Measurements from ENCODE around the gene OLFM4. TPM values are rescaled to one million over a fixed set of nuclear protein-coding genes. Genes with fewer than 3 reads are reported as not detected.

Gene OLFM4
- total RNA-seq, 1 donor from 2014 or later = 3.1 TPM

GRCh38 chr13:53058065-53058679 lies 29.6 kb downstream of the OLFM4 start:
- Histone ChIP-seq H3K9ac (ENCODE audit: low read depth in 1 of 3, low read length in 3 of 3) (no peak overlapping the region), H3K27ac (ENCODE audit: low read depth, low read length) (no peak overlapping the region), H3K4me1 (ENCODE audit: control insufficient read depth in 3 of 3, insufficient read depth in 3 of 3, low read length in 3 of 3) (no peaks in the 10 kb centered on the region), H3K9me3 (ENCODE audit: control insufficient read depth in 3 of 3, low read length in 3 of 3) (no peaks in the 10 kb centered on the region), H3K36me3 (ENCODE audit: control insufficient read depth in 3 of 3, insufficient read depth in 3 of 3, low read length in 3 of 3) (no peaks in the 10 kb centered on the region), H3K27me3 (ENCODE audit: control insufficient read depth in 3 of 3, insufficient read depth in 3 of 3, low read length in 3 of 3) (no peaks in the 10 kb centered on the region), H3K4me3 (ENCODE audit: low read length in 3 of 3) (no peak overlapping the region)

- Histone ChIP-seq H3K4me1 (ENCODE audit: control insufficient read depth in 3 of 3, insufficient read depth in 3 of 3, low read length in 3 of 3) (no peaks in the 10 kb centered on the region), H3K36me3 (ENCODE audit: control insufficient read depth in 3 of 3, insufficient read depth in 3 of 3, low read length in 3 of 3) (no peaks in the 10 kb centered on the region), H3K4me3 (ENCODE audit: low read length in 3 of 3) (no peak overlapping the region), H3K27me3 (ENCODE audit: control insufficient read depth in 3 of 3, insufficient read depth in 3 of 3, low read length in 3 of 3) (no peaks in the 10 kb centered on the region), H3K27ac (ENCODE audit: low read depth, low read length) (no peak overlapping the region), H3K9me3 (ENCODE audit: control insufficient read depth in 3 of 3, low read length in 3 of 3) (no peaks in the 10 kb centered on the region), H3K9ac (ENCODE audit: low read depth in 1 of 3, low read length in 3 of 3) (no peak overlapping the region)
Measured at GRCh38 chr13:53060840-53061490, 32.4 kb downstream of the OLFM4 start.

- Histone ChIP-seq H3K27me3 (ENCODE audit: control insufficient read depth in 3 of 3, insufficient read depth in 3 of 3, low read length in 3 of 3) (peaks cover 0 to 4% (median 3%) of the 10 kb centered on the region in 3 donors), H3K36me3 (ENCODE audit: control insufficient read depth in 3 of 3, insufficient read depth in 3 of 3, low read length in 3 of 3) (no peaks in the 10 kb centered on the region), H3K27ac (ENCODE audit: low read depth, low read length) (no peak overlapping the region), H3K4me3 (ENCODE audit: low read length in 3 of 3) (no peak overlapping the region), H3K9me3 (ENCODE audit: control insufficient read depth in 3 of 3, low read length in 3 of 3) (no peaks in the 10 kb centered on the region), H3K4me1 (ENCODE audit: control insufficient read depth in 3 of 3, insufficient read depth in 3 of 3, low read length in 3 of 3) (peaks cover 0 to 3% (median 0%) of the 10 kb centered on the region in 3 donors), H3K9ac (ENCODE audit: low read depth in 1 of 3, low read length in 3 of 3) (no peak overlapping the region)
Measured at GRCh38 chr13:53064731-53065130, 36.1 kb downstream of the OLFM4 start.

- no peak overlapping the region for H3K4me3 ChIP-seq (ENCODE audit: low read length in 3 of 3)
- H3K4me1 ChIP-seq (ENCODE audit: control insufficient read depth in 3 of 3, insufficient read depth in 3 of 3, low read length in 3 of 3) = peaks cover 0 to 3% (median 0%) of the 10 kb centered on the region in 3 donors
- no peak overlapping the region for H3K27ac ChIP-seq (ENCODE audit: low read depth, low read length)
- H3K36me3 ChIP-seq (ENCODE audit: control insufficient read depth in 3 of 3, insufficient read depth in 3 of 3, low read length in 3 of 3) = no peaks in the 10 kb centered on the region
- no peak overlapping the region for H3K9ac ChIP-seq (ENCODE audit: low read depth in 1 of 3, low read length in 3 of 3)
- peaks cover 0 to 4% (median 3%) of the 10 kb centered on the region in 3 donors for H3K27me3 ChIP-seq (ENCODE audit: control insufficient read depth in 3 of 3, insufficient read depth in 3 of 3, low read length in 3 of 3)
- H3K9me3 ChIP-seq (ENCODE audit: control insufficient read depth in 3 of 3, low read length in 3 of 3) = no peaks in the 10 kb centered on the region
Measured at GRCh38 chr13:53066411-53066810, 37.8 kb downstream of the OLFM4 start.

GRCh38 chr13:53068585-53069520 lies 40.2 kb downstream of the OLFM4 start:
- H3K4me3 ChIP-seq (ENCODE audit: low read length in 3 of 3) = no peak overlapping the region
- H3K4me1 ChIP-seq (ENCODE audit: control insufficient read depth in 3 of 3, insufficient read depth in 3 of 3, low read length in 3 of 3) = peaks cover 0 to 3% (median 0%) of the 10 kb centered on the region in 3 donors
- H3K36me3 ChIP-seq (ENCODE audit: control insufficient read depth in 3 of 3, insufficient read depth in 3 of 3, low read length in 3 of 3) = no peaks in the 10 kb centered on the region
- no peak overlapping the region for H3K9ac ChIP-seq (ENCODE audit: low read depth in 1 of 3, low read length in 3 of 3)
- no peak overlapping the region for H3K27ac ChIP-seq (ENCODE audit: low read depth, low read length)
- no peaks in the 10 kb centered on the region for H3K9me3 ChIP-seq (ENCODE audit: control insufficient read depth in 3 of 3, low read length in 3 of 3)
- H3K27me3 ChIP-seq (ENCODE audit: control insufficient read depth in 3 of 3, insufficient read depth in 3 of 3, low read length in 3 of 3) = peaks cover 0 to 4% (median 3%) of the 10 kb centered on the region in 3 donors

GRCh38 chr13:53069800-53070199 lies 41.2 kb downstream of the OLFM4 start:
- no peaks in the 10 kb centered on the region for H3K9me3 ChIP-seq (ENCODE audit: control insufficient read depth in 3 of 3, low read length in 3 of 3)
- H3K9ac ChIP-seq (ENCODE audit: low read depth in 1 of 3, low read length in 3 of 3) = no peak overlapping the region
- no peak overlapping the region for H3K27ac ChIP-seq (ENCODE audit: low read depth, low read length)
- no peaks in the 10 kb centered on the region for H3K36me3 ChIP-seq (ENCODE audit: control insufficient read depth in 3 of 3, insufficient read depth in 3 of 3, low read length in 3 of 3)
- no peak overlapping the region for H3K4me3 ChIP-seq (ENCODE audit: low read length in 3 of 3)
- H3K4me1 ChIP-seq (ENCODE audit: control insufficient read depth in 3 of 3, insufficient read depth in 3 of 3, low read length in 3 of 3) = peaks cover 0 to 3% (median 0%) of the 10 kb centered on the region in 3 donors
- peaks cover 0 to 4% (median 3%) of the 10 kb centered on the region in 3 donors for H3K27me3 ChIP-seq (ENCODE audit: control insufficient read depth in 3 of 3, insufficient read depth in 3 of 3, low read length in 3 of 3)

- peaks cover 0 to 2% (median 0%) of the 10 kb centered on the region in 3 donors for H3K4me1 ChIP-seq (ENCODE audit: control insufficient read depth in 3 of 3, insufficient read depth in 3 of 3, low read length in 3 of 3)
- no peaks in the 10 kb centered on the region for H3K9me3 ChIP-seq (ENCODE audit: control insufficient read depth in 3 of 3, low read length in 3 of 3)
- no peaks in the 10 kb centered on the region for H3K27me3 ChIP-seq (ENCODE audit: control insufficient read depth in 3 of 3, insufficient read depth in 3 of 3, low read length in 3 of 3)
- H3K36me3 ChIP-seq (ENCODE audit: control insufficient read depth in 3 of 3, insufficient read depth in 3 of 3, low read length in 3 of 3) = no peaks in the 10 kb centered on the region
- no peak overlapping the region for H3K27ac ChIP-seq (ENCODE audit: low read depth, low read length)
- no peak overlapping the region for H3K9ac ChIP-seq (ENCODE audit: low read depth in 1 of 3, low read length in 3 of 3)
- H3K4me3 ChIP-seq (ENCODE audit: low read length in 3 of 3) = no peak overlapping the region
Measured at GRCh38 chr13:53073711-53074110, 45.1 kb downstream of the OLFM4 start.

GRCh38 chr13:53074114-53074513 lies 45.5 kb downstream of the OLFM4 start:
- H3K27me3 ChIP-seq (ENCODE audit: control insufficient read depth in 3 of 3, insufficient read depth in 3 of 3, low read length in 3 of 3) = no peaks in the 10 kb centered on the region
- H3K4me3 ChIP-seq (ENCODE audit: low read length in 3 of 3) = no peak overlapping the region
- H3K4me1 ChIP-seq (ENCODE audit: control insufficient read depth in 3 of 3, insufficient read depth in 3 of 3, low read length in 3 of 3) = no peaks in the 10 kb centered on the region
- no peak overlapping the region for H3K9ac ChIP-seq (ENCODE audit: low read depth in 1 of 3, low read length in 3 of 3)
- no peak overlapping the region for H3K27ac ChIP-seq (ENCODE audit: low read depth, low read length)
- no peaks in the 10 kb centered on the region for H3K36me3 ChIP-seq (ENCODE audit: control insufficient read depth in 3 of 3, insufficient read depth in 3 of 3, low read length in 3 of 3)
- no peaks in the 10 kb centered on the region for H3K9me3 ChIP-seq (ENCODE audit: control insufficient read depth in 3 of 3, low read length in 3 of 3)

- Histone ChIP-seq H3K27me3 (ENCODE audit: control insufficient read depth in 3 of 3, insufficient read depth in 3 of 3, low read length in 3 of 3) (no peaks in the 10 kb centered on the region), H3K27ac (ENCODE audit: low read depth, low read length) (no peak overlapping the region), H3K4me3 (ENCODE audit: low read length in 3 of 3) (no peak overlapping the region), H3K9me3 (ENCODE audit: control insufficient read depth in 3 of 3, low read length in 3 of 3) (peaks cover 0 to 2% (median 0%) of the 10 kb centered on the region in 3 donors), H3K36me3 (ENCODE audit: control insufficient read depth in 3 of 3, insufficient read depth in 3 of 3, low read length in 3 of 3) (no peaks in the 10 kb centered on the region), H3K4me1 (ENCODE audit: control insufficient read depth in 3 of 3, insufficient read depth in 3 of 3, low read length in 3 of 3) (no peaks in the 10 kb centered on the region), H3K9ac (ENCODE audit: low read depth in 1 of 3, low read length in 3 of 3) (no peak overlapping the region)
Measured at GRCh38 chr13:53075356-53076041, 46.9 kb downstream of the OLFM4 start.

Measured in skeletal muscle tissue (tissue), 4 donors.